Mucosa of stomach (tissue), 1 donor: Measurements from ENCODE around the gene PSG5.
"Not testable (repeated sequence)": the region's sequence is repeated elsewhere in the genome, so short reads cannot be mapped to it uniquely, and the experiment has no call there.

Experiments
- H3K27me3 ChIP-seq: one replicate; pipeline ENCODE4 v1.7.0; 2013; ENCODE audit warnings: mild to moderate bottlenecking, low read length; ENCODE audit not compliant: control insufficient read depth, insufficient read depth
- H3K36me3 ChIP-seq: one replicate; pipeline ENCODE4 v1.7.0; 2013; ENCODE audit warnings: low read length; ENCODE audit not compliant: control insufficient read depth, insufficient read depth
- H3K4me1 ChIP-seq: one replicate; pipeline ENCODE4 v1.7.0; 2013; ENCODE audit warnings: mild to moderate bottlenecking, low read length; ENCODE audit not compliant: control insufficient read depth, insufficient read depth
- H3K4me3 ChIP-seq: one replicate; pipeline ENCODE4 v1.7.0; 2013; ENCODE audit warnings: low read length
- H3K9ac ChIP-seq: one replicate; pipeline ENCODE4 v1.7.0; 2013; ENCODE audit warnings: mild to moderate bottlenecking, low read length, moderate library complexity
- H3K9me3 ChIP-seq: one replicate; pipeline ENCODE4 v1.7.0; 2013; ENCODE audit warnings: mild to moderate bottlenecking, low read length, moderate library complexity; ENCODE audit not compliant: control insufficient read depth
- donor health status: Pancreatic carcinoma.

The PSG5 gene

DNA sequence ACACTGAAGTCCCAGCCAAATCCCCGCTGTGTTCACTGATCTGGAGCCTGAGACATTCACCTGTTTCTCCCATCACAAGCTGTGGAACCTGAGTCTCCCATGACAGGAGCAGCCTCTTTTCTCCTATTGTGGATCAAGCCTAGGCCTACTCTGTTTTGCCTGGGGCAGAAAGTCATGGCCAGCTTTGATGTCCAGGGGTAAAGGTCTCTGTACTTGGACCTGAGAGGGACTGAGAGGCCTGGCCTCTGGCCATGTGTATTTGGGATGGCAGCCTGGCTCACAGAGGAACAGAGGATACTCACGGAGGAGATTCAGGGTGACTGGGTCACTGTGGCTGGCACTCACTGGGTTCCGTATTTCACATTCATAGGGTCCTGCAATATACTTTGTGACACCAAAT, 7.8 kb downstream of the PSG5 start:
- H3K4me1 ChIP-seq, H3K27me3 ChIP-seq, H3K36me3 ChIP-seq, H3K9ac ChIP-seq, H3K4me3 ChIP-seq, H3K9me3 ChIP-seq: not testable (repeated sequence)

DNA sequence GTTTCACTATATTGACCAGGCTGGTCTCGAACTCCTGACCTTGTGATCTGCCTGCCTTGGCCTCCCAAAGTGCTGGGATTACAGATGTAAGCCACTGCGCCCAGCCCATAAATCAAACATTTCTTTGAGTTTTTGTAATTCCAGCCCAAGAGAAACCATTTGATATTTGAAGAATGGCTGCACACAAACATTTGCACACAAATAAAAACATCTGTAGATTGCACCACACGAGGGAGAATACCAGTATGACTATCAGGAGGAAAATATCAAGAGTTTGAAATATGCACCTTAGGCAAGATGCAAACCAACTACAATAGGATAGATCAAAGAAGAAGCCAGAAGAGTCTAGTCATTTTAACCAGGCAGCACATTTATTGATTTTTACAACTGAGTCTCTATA, 20.4 kb downstream of the PSG5 start:
- not testable (repeated sequence) for H3K36me3 ChIP-seq, H3K27me3 ChIP-seq, H3K9me3 ChIP-seq, H3K4me1 ChIP-seq, H3K4me3 ChIP-seq, H3K9ac ChIP-seq

DNA sequence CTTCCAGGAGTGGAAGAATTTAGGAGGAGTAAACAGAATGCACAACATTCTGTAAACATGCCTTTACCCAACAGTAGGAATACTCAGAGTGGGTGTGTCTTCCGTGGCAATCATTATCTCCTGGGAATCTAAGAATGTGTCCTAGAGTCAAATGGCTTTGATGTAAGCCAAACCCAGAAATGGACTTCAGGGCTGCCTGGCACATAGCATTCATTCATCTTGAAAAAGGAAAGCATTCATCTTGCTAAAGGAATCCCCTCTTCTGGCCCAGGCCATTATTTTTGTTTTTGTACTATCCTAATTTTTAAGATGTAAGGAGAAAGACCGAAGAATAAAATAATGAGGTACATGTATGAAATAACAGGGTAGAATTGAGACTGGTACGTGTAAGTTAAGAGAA, 23.2 kb downstream of the PSG5 start:
- not testable (repeated sequence) for H3K36me3 ChIP-seq, H3K27me3 ChIP-seq, H3K4me1 ChIP-seq, H3K9ac ChIP-seq, H3K4me3 ChIP-seq, H3K9me3 ChIP-seq

DNA sequence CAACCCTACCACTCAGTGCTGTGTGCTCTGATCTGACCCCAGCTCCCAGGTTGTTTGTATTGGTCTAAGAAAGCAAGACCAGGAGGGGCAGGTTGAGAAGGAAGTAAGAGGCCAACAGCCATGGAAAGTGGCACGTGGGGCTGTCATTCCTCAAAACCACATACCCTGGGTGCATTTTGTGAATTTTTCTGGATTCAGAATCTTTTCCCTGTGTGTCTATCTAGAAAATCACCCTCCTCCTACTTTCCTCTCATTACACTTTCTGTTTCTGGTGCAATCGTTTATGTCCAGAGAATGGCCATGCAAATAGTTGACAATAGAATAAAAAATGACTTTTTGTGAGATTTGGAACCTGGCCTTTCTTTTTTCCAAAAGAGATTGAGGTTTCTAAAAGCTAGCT, 24.1 kb downstream of the PSG5 start:
- H3K9me3 ChIP-seq, H3K27me3 ChIP-seq, H3K4me3 ChIP-seq, H3K4me1 ChIP-seq, H3K9ac ChIP-seq, H3K36me3 ChIP-seq: not testable (repeated sequence)

DNA sequence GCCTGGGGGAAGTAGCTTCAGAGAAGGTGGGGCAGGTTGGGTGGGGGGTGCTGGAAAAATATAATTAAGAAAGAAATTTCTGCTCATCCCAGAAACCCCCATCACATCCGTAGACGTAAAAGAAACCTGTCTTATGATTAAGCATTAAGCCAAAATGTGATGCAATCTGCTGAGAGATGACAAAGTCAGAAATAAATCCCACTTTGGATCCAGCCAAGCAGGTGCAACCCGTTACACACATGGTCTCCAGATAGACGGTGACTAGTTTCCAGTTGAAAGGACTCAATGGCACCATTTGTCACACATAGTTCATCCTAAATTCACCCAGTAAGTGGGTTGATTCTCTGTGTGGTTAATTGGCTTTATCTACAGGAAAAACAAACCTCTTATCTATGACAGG, 34.1 kb downstream of the PSG5 start:
- Histone ChIP-seq H3K36me3 (no peaks in the 10 kb centered on the region), H3K4me3 (no peak overlapping the region), H3K9me3 (no peaks in the 10 kb centered on the region), H3K4me1 (no peaks in the 10 kb centered on the region), H3K27me3 (no peaks in the 10 kb centered on the region), H3K9ac (no peak overlapping the region)

DNA sequence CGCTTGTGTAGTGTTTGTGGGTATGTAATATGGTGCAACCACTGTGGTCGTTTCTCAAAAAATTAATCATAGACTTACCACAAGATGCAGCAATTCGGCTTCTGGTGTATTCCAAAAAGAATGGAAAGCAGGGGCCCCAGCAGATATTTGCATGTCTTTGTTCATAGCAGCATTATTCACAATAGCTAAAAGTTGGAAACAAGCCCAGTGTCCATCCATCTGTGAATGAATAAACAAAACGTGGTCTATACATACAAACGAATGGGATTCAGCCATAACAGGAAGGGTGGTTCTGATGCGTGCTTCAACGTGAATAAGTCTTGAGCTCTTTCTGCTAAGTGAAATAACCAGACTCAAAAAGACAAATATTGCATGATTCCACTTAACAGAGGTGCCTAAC, 36.5 kb downstream of the PSG5 start:
- not testable (repeated sequence) for H3K36me3 ChIP-seq, H3K4me3 ChIP-seq, H3K27me3 ChIP-seq, H3K9ac ChIP-seq, H3K9me3 ChIP-seq, H3K4me1 ChIP-seq

DNA sequence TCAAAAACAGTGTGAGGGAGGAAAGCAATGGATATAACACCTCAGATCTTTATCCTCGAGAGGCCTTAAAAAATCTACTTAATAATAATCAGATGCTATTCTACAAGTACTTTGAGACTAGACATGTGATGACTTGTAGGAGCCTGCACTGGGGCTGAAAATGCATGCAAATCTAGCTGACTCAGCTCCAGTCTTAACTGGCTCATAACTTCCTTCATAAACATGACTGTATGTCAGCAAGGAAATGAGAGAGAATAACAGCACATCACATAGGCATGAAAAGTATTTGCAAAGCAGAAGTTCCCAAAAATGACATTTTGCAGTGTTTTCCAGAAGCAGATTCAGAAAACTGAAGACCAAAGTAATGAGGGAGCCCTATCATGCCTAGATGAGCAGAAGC, 38.1 kb downstream of the PSG5 start:
- H3K4me1 ChIP-seq = no peaks in the 10 kb centered on the region
- no peak overlapping the region for H3K4me3 ChIP-seq
- H3K9ac ChIP-seq = no peak overlapping the region
- H3K27me3 ChIP-seq = no peaks in the 10 kb centered on the region
- no peaks in the 10 kb centered on the region for H3K36me3 ChIP-seq
- no peaks in the 10 kb centered on the region for H3K9me3 ChIP-seq

DNA sequence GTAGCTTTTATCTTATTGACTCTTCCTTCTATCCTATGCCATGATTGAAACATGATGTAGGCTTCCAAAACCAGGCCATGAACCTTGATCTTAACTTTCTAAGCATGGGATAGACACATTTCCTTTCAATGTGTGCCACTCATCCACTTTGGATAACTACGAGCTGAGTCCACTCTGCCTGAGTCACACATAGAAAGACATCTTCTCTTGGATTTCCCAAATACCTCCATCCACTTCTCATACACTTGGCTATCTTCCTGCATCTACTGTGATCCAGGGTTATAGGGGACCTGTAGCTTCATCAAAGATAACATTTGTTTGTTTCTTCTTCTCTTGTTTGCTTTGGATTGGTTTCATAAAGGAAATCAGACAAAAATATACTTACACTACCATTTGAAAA, 44.6 kb downstream of the PSG5 start:
- not testable (repeated sequence) for H3K4me3 ChIP-seq, H3K9me3 ChIP-seq, H3K36me3 ChIP-seq, H3K27me3 ChIP-seq, H3K4me1 ChIP-seq, H3K9ac ChIP-seq

DNA sequence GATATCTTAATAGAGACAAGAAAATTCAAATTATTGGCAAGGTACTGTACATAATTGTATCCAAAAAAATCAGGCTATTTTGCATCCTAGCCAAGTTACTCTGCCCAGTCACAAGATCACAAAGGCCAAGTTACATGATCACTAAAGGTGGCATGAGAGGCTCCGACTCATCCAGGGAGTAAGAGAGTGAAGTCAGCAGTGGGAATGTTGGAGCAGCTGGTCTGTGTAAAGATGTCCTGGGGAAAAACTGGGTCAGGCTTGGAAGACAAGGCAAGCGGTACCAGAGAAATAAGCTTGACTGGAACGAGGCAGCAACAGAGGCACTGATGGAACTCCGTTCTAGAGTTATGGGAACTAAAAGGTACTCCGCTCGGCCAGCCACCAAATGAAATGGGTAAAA, 53.6 kb downstream of the PSG5 start:
- H3K9ac ChIP-seq = no peak overlapping the region

DNA sequence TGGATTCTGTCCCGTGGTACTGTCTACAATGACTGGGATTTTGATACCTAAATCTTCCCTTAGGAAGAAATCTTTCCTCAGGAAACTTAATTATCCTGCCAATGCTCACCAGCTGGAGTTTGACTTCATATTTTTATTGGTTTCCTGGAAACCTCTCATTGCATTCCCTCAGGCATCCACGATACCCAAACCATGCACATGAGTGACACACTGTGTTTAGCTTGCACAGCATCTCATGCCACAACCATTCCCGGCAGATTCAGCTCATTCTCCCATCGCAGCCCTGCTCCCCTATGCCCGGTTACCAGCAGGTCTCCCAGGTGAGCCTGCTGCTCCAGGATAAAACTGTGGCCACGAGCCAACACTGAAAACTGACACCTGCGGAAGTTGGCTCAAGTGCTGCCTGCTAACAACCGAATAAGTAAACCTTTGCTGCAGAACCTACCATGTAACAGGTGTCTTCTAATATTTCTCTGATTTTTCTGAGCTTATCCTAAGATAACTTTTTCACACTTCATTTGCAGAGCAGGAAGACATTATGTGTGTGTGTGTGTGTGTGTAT, 55.0 kb downstream of the PSG5 start:
- not testable (repeated sequence) for H3K4me3 ChIP-seq, H3K27me3 ChIP-seq, H3K4me1 ChIP-seq, H3K36me3 ChIP-seq, H3K9ac ChIP-seq, H3K9me3 ChIP-seq

More for the DNA sequence above, 53.6 kb downstream of the PSG5 start:
- Histone ChIP-seq H3K4me3 (no peak overlapping the region), H3K27me3 (no peaks in the 10 kb centered on the region), H3K9me3 (no peaks in the 10 kb centered on the region), H3K36me3 (no peaks in the 10 kb centered on the region), H3K4me1 (no peaks in the 10 kb centered on the region)

DNA sequence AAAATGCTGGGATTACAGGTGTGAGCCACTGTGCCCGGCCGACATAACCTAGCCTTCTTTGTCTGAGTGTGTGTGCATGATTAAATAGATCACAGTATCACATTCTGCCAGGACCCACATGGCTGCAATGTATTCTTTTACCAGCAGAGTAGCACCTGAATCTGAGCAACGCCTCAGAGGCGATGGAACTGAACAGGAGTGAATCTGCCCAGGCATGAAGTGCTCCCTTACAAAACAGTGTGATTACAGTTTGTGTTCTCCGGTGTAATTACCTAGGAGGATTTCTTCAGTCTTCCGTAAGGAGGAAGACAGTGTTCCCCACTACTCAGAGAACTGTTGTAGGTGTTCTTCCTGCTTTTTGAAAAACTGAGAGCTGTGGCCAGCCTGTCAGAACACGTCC, 57.1 kb downstream of the PSG5 start:
- H3K4me1 ChIP-seq, H3K9me3 ChIP-seq: not testable (repeated sequence)

DNA sequence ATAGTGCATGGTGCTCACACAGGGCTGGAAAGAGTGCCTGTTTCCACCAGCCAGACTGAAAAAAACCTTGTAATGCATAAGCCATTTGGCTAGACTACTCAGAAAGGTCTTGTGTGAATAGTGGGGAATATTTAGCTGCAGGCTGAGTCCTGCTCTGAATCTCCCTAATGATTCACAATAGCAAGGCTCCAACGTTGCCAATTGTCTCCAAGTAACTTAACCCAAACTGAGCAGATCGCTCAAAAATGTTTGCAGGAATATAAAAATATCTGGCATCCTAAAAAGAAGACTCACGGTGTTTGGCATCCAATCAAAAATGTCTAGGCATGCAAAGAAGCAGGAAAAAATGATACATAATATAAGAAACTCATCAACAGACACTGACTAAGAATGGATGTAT, 59.0 kb downstream of the PSG5 start:
- not testable (repeated sequence) for H3K4me1 ChIP-seq, H3K9ac ChIP-seq, H3K4me3 ChIP-seq, H3K9me3 ChIP-seq, H3K36me3 ChIP-seq, H3K27me3 ChIP-seq

More for the DNA sequence above, 57.1 kb downstream of the PSG5 start:
- not testable (repeated sequence) for H3K9ac ChIP-seq, H3K27me3 ChIP-seq, H3K36me3 ChIP-seq, H3K4me3 ChIP-seq

DNA sequence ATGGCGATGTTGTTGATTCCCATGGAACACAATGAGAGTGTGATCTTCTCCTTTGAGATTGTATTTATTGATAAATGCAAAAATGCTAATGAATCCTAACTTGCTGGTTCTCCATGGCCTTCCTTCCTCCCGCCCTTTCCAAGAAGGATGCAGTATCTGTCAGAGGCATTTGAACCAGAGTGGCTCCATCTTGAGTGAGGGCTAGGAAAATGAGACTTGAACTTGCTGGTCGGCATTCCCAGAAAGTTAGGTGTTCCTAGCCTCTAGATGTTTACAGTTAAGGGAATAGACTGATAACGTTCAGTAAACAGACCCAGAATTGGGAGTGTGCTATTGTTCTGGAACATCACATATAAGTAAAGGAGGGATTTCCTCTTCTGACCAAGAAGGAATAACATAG, 59.6 kb downstream of the PSG5 start:
- no peaks in the 10 kb centered on the region for H3K9me3 ChIP-seq
- H3K36me3 ChIP-seq = no peaks in the 10 kb centered on the region
- no peaks in the 10 kb centered on the region for H3K27me3 ChIP-seq
- no peaks in the 10 kb centered on the region for H3K4me1 ChIP-seq
- no peak overlapping the region for H3K9ac ChIP-seq
- no peak overlapping the region for H3K4me3 ChIP-seq
